HuH-7 (cell line): ENCODE results near the gene FAM228B.
"Not testable (repeated sequence)": the region's sequence is repeated elsewhere in the genome, so short reads cannot be mapped to it uniquely, and the experiment has no call there.

ENCODE experiments used
- DNase-seq: peaks from one replicate; pipeline ENCODE4 v3.0.0; 2011; ENCODE audit warnings: low spot score

Gene FAM228B

GRCh38 chr2:24123195-24123921, at the start of gene FAM228B, which contains the start of gene PFN4:
Gene FAM228B (plus strand): TSS chr2:24123469. CDS start chr2:24124362, 893 bp downstream.
Gene PFN4 (minus strand): TSS chr2:24123334. CDS start chr2:24122535, 799 bp downstream.
- DNase-seq, result peak; percentile 75

- DNase-seq, result no peak
Observed at GRCh38 chr2:24073816-24074215, 49.5 kb upstream of the FAM228B start.

- no peak for DNase-seq
Observed at GRCh38 chr2:24075259-24075658, 48.0 kb upstream of the FAM228B start.

GRCh38 chr2:24075915-24076848, 47.1 kb upstream of the FAM228B start, which contains the start of gene SF3B6:
Gene SF3B6 (minus strand): TSS chr2:24076326. CDS start chr2:24076229, 97 bp downstream.
- DNase-seq, result peak; percentile 80

- no peak for DNase-seq
Observed at GRCh38 chr2:24076849-24077534, 46.3 kb upstream of the FAM228B start.

GRCh38 chr2:24077535-24077877, 45.8 kb upstream of the FAM228B start:
- DNase-seq, result no peak

- no peak for DNase-seq
Observed at GRCh38 chr2:24077879-24078278, 45.4 kb upstream of the FAM228B start.

- no peak for DNase-seq
Observed at GRCh38 chr2:24080701-24081100, 42.6 kb upstream of the FAM228B start.

GRCh38 chr2:24082787-24083566, 40.3 kb upstream of the FAM228B start:
- DNase-seq, result no peak

GRCh38 chr2:24083567-24084385, 39.5 kb upstream of the FAM228B start:
- peak; percentile 80 for DNase-seq

- DNase-seq, result peak; percentile 84
Observed at GRCh38 chr2:24084386-24085199, 38.7 kb upstream of the FAM228B start, which contains the start of gene TP53I3. Gene TP53I3 (minus strand): TSS chr2:24084834. CDS start chr2:24084326, 508 bp downstream.

GRCh38 chr2:24085200-24085489, 38.1 kb upstream of the FAM228B start:
- DNase-seq, result no peak

GRCh38 chr2:24086241-24086640, 37.0 kb upstream of the FAM228B start:
- no peak for DNase-seq

GRCh38 chr2:24087032-24087431, 36.2 kb upstream of the FAM228B start:
- DNase-seq, result no peak

- DNase-seq, result no peak
Observed at GRCh38 chr2:24088821-24089359, 34.4 kb upstream of the FAM228B start.

GRCh38 chr2:24093270-24093669, 30.0 kb upstream of the FAM228B start:
- DNase-seq, result not testable (repeated sequence)

- not testable (repeated sequence) for DNase-seq
Observed at GRCh38 chr2:24095171-24095677, 28.0 kb upstream of the FAM228B start.

- DNase-seq, result not testable (repeated sequence)
Observed at GRCh38 chr2:24100732-24101131, 22.5 kb upstream of the FAM228B start.

- DNase-seq, result no peak
Observed at GRCh38 chr2:24101992-24102391, 21.3 kb upstream of the FAM228B start.
